ENCODE measurements around the gene ZNF407. TPM values are rescaled to one million over a fixed set of nuclear protein-coding genes. Genes with fewer than 3 reads are reported as not detected.

ZNF407 gene, protein sequence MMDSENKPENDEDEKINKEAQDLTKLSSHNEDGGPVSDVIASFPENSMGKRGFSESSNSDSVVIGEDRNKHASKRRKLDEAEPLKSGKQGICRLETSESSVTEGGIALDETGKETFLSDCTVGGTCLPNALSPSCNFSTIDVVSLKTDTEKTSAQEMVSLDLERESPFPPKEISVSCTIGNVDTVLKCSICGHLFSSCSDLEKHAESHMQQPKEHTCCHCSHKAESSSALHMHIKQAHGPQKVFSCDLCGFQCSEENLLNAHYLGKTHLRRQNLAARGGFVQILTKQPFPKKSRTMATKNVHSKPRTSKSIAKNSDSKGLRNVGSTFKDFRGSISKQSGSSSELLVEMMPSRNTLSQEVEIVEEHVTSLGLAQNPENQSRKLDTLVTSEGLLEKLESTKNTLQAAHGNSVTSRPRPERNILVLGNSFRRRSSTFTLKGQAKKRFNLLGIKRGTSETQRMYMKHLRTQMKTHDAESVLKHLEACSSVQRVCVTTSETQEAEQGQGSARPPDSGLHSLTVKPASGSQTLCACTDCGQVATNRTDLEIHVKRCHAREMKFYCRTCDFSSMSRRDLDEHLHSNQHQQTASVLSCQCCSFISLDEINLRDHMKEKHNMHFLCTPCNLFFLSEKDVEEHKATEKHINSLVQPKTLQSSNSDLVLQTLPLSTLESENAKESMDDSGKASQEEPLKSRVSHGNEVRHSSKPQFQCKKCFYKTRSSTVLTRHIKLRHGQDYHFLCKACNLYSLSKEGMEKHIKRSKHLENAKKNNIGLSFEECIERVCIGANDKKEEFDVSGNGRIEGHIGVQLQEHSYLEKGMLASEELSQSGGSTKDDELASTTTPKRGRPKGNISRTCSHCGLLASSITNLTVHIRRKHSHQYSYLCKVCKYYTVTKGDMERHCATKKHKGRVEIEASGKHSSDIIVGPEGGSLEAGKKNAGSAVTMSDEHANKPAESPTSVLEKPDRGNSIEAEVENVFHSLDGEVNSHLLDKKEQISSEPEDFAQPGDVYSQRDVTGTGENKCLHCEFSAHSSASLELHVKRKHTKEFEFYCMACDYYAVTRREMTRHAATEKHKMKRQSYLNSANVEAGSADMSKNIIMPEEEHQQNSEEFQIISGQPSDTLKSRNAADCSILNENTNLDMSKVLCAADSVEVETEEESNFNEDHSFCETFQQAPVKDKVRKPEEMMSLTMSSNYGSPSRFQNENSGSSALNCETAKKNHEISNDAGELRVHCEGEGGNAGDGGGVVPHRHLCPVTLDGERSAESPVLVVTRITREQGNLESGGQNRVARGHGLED (N-terminal part only)
- total RNA-seq (2021) (13.4 and 15.9 TPM in 2 replicates), Bru-seq, nascent RNA (percentile 75 among the genes with signal in this experiment), BruChase-seq, experiment 1, labeled RNA remaining after a 2-hour chase (percentile 71 among the genes with signal in this experiment), BruChase-seq, experiment 2, labeled RNA remaining after a 6-hour chase (percentile 64 among the genes with signal in this experiment)
- long read RNA-seq, full-length matches to known transcripts, result 2 of 6 reads
- long read RNA-seq, partial matches to known transcripts, result 0 of 6 reads
- long read RNA-seq, other reads (novel, unspliced or antisense), result 4 of 6 reads

DNA sequence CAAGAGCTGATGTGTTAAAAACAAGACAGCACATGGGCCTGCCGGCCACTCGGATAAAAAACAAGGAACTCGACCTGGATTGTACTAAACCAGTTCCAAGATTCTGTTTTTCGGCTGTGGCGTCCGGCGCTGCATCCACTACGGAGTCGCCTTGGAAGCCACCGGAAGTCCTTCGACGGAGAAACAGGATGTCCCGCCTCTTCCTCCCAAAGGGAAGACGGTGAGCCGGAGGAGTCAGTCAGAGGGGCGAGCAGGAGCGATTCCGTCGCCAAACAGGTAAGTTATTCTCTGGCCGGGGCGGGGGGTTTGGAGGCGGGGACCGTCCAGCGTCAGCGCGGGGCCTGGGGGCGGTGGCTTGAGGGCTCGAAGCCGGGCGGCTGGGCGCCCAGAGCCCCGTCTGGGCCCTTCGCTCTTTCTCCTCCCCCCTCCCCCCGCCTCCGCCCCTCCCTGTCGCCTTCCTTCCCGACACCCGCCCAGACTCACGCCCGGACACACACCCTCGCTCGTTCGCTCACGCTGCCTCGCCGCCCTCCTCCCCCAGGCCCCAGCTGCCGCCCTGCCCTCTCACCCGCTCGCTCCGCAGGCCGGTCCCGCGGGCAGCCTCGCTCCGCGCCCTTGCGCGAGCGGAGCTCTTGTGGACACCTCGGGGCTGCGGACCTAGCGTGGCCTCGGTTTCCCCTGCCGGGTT lies at the start of gene ZNF407:
TSS of gene ZNF407 (plus strand) at position 209 of the 688 bp plus-strand sequence. CDS start 33,150 bp downstream, outside the sequence.
- Histone ChIP-seq H3K4me1 (ENCODE audit: insufficient read depth, low read length, poor library complexity, severe bottlenecking) (peaks cover 11% of the 10 kb centered on the region), H3K36me3 (ENCODE audit: insufficient read depth, low read length, poor library complexity, severe bottlenecking) (no peaks in the 10 kb centered on the region), H3K27ac (ENCODE audit: low read depth, low read length, poor library complexity, severe bottlenecking) (peak within 1 kb of the TSS; percentile 91), H3K9me3 (ENCODE audit: low read depth, low read length, poor library complexity, severe bottlenecking) (no peaks in the 10 kb centered on the region), H3K4me3 (ENCODE audit: low read depth, low read length, poor library complexity, severe bottlenecking) (peak within 1 kb of the TSS; percentile 90), H3K27me3 (replicated peaks; ENCODE audit: insufficient read depth, low read depth, low read length, poor library complexity) (no peaks in the 10 kb centered on the region)
- ChIA-PET POLR2A (ENCODE audit: low non-redundant PET) (no interaction called here), CTCF (no interaction called here)
- no peak for TF ChIP-seq EZH2 (IDR thresholded peaks at IDR 0.05; ENCODE audit: borderline replicate concordance, low read depth, low read length, poor library complexity, severe bottlenecking)
- TF ChIP-seq, protein P1, sequence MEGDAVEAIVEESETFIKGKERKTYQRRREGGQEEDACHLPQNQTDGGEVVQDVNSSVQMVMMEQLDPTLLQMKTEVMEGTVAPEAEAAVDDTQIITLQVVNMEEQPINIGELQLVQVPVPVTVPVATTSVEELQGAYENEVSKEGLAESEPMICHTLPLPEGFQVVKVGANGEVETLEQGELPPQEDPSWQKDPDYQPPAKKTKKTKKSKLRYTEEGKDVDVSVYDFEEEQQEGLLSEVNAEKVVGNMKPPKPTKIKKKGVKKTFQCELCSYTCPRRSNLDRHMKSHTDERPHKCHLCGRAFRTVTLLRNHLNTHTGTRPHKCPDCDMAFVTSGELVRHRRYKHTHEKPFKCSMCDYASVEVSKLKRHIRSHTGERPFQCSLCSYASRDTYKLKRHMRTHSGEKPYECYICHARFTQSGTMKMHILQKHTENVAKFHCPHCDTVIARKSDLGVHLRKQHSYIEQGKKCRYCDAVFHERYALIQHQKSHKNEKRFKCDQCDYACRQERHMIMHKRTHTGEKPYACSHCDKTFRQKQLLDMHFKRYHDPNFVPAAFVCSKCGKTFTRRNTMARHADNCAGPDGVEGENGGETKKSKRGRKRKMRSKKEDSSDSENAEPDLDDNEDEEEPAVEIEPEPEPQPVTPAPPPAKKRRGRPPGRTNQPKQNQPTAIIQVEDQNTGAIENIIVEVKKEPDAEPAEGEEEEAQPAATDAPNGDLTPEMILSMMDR (conservative IDR thresholded peaks at IDR 0.05; ENCODE audit: low read depth, low read length), result no peak
- no TSS peak for BruUV-seq (replicated peaks)
- DNase-seq (ENCODE audit: low spot score), result peak; percentile 94
- intact Hi-C loops (cut with micrococcal nuclease; ENCODE audit: unreplicated experiment), result no loop called here

DNA sequence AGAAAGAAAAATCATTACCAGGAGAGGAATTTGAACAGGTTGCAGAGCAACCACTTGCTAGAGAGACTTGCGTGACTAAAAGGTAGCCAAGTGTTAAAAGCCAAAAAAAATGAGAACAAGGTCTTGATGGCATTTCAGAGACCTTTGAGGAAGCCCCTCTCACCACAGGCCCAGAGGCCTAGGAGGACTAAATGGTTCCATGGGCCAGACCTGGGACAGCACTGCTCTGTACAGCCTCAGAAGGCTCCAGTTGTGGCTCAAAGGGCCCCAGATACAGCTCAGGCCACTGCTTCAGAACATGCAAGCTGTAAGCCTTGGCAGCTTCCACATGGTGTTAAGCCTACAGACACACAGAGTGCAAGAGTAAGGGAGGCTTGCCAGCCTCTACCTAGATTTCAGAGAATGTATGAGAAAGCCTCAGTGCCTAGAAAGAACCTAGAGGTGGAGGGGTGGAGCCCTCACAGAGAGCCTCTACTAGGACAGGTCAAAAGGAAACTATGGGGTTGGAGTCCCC lies 48.0 kb upstream of the ZNF407 start:
- Histone ChIP-seq H3K27ac (ENCODE audit: low read depth, low read length, poor library complexity, severe bottlenecking) (no peak overlapping the region), H3K27me3 (replicated peaks; ENCODE audit: insufficient read depth, low read depth, low read length, poor library complexity) (peaks cover 17% of the 10 kb centered on the region), H3K4me1 (ENCODE audit: insufficient read depth, low read length, poor library complexity, severe bottlenecking) (no peaks in the 10 kb centered on the region), H3K9me3 (ENCODE audit: low read depth, low read length, poor library complexity, severe bottlenecking) (no peaks in the 10 kb centered on the region), H3K4me3 (ENCODE audit: low read depth, low read length, poor library complexity, severe bottlenecking) (no peak overlapping the region), H3K36me3 (ENCODE audit: insufficient read depth, low read length, poor library complexity, severe bottlenecking) (no peaks in the 10 kb centered on the region)
- DNase-seq (ENCODE audit: low spot score), result no peak
- TF ChIP-seq EZH2 (IDR thresholded peaks at IDR 0.05; ENCODE audit: borderline replicate concordance, low read depth, low read length, poor library complexity, severe bottlenecking), result no peak
- TF ChIP-seq, protein P1 (conservative IDR thresholded peaks at IDR 0.05; ENCODE audit: low read depth, low read length), result no peak
- no TSS peak for BruUV-seq (replicated peaks)
- intact Hi-C loops (cut with micrococcal nuclease; ENCODE audit: unreplicated experiment), result loop anchor here (5.0 kb wide), 1 partner anchor 517 kb away; no protein-coding TSS in a partner anchor
- POLR2A ChIA-PET (ENCODE audit: low non-redundant PET), result no interaction called here
- CTCF ChIA-PET, result no interaction called here

Measured in A673 (cell line).